HepG2 (cell line): Measurements from ENCODE around the gene CDK2AP2. TPM values are rescaled to one million over a fixed set of nuclear protein-coding genes. Genes with fewer than 3 reads are reported as not detected.

Experiments
- ATAD3A ChIP-seq: sonication (generic); formaldehyde crosslinking; IDR thresholded peaks from 2 replicates; pipeline ENCODE4 v1.4.0; 2020; ENCODE audit warnings: missing genetic modification reagents
- ATF5 ChIP-seq: sonication (generic); formaldehyde crosslinking; IDR thresholded peaks from 2 replicates; pipeline ENCODE4 v1.4.0; 2020; ENCODE audit warnings: mild to moderate bottlenecking, low read depth, missing genetic modification reagents
- CENPX ChIP-seq: sonication (generic); formaldehyde crosslinking; IDR thresholded peaks from 2 replicates; pipeline ENCODE4 v1.9.0; 2021; ENCODE audit warnings: mild to moderate bottlenecking, missing genetic modification reagents, moderate library complexity
- E2F5 ChIP-seq: sonication (generic); formaldehyde crosslinking; conservative IDR thresholded peaks from 2 replicates; pipeline ENCODE4 v1.4.0; 2020; ENCODE audit warnings: missing genetic modification reagents
- EHMT2 ChIP-seq: fragments of 200-600 bp; sonication (generic); IDR thresholded peaks from 2 replicates; pipeline ENCODE4 v1.7.0; 2017; ENCODE audit warnings: antibody characterized with exemption, low read depth, low read length, borderline replicate concordance
- IKZF5 ChIP-seq: IDR thresholded peaks from 2 replicates; pipeline ENCODE4 v1.6.1; 2018; ENCODE audit warnings: missing genetic modification reagents, mild to moderate bottlenecking, missing compliant biosample characterization
- MEF2D ChIP-seq: sonication (generic); formaldehyde crosslinking; IDR thresholded peaks from 2 replicates; pipeline ENCODE4 v1.5.1; 2020; ENCODE audit warnings: mild to moderate bottlenecking, missing genetic modification reagents
- NR3C1 ChIP-seq: sonication (generic); formaldehyde crosslinking; IDR thresholded peaks from 2 replicates; pipeline ENCODE4 v1.4.0; 2020; ENCODE audit warnings: missing genetic modification reagents
- RCOR2 ChIP-seq: IDR thresholded peaks from 2 replicates; pipeline ENCODE4 v1.6.1; 2016; ENCODE audit warnings: missing biosample characterization, missing genetic modification reagents
- SIN3A ChIP-seq: IDR thresholded peaks from 2 replicates; pipeline ENCODE4 v1.6.1; 2011; ENCODE audit warnings: low read depth, mild to moderate bottlenecking, control low read depth, low read length, borderline replicate concordance
- SMC3 ChIP-seq: IDR thresholded peaks from 2 replicates; pipeline ENCODE4 v1.6.1; 2011; ENCODE audit warnings: low read length, improper control_type of control experiment
- SP4 ChIP-seq: sonication (generic); formaldehyde crosslinking; IDR thresholded peaks from 2 replicates; pipeline ENCODE4 v1.8.1; 2023; ENCODE audit warnings: mild to moderate bottlenecking, missing genetic modification reagents
- TFDP2 ChIP-seq: sonication (generic); formaldehyde crosslinking; IDR thresholded peaks from 2 replicates; pipeline ENCODE4 v1.4.0; 2020; ENCODE audit warnings: missing genetic modification reagents
- TFE3 ChIP-seq: IDR thresholded peaks from 2 replicates; pipeline ENCODE4 v1.6.1; 2016
- ZMYM4 ChIP-seq: sonication (generic); formaldehyde crosslinking; IDR thresholded peaks from 2 replicates; pipeline ENCODE4 v1.8.1; 2023; ENCODE audit warnings: mild to moderate bottlenecking, missing genetic modification reagents
- ZNF30 ChIP-seq: sonication (generic); formaldehyde crosslinking; IDR thresholded peaks from 2 replicates; pipeline ENCODE4 v1.5.0; 2020; ENCODE audit warnings: mild to moderate bottlenecking, missing genetic modification reagents
- ZNF354B ChIP-seq: sonication (generic); formaldehyde crosslinking; IDR thresholded peaks from 2 replicates; pipeline ENCODE4 v1.8.0; 2022; ENCODE audit warnings: mild to moderate bottlenecking, missing genetic modification reagents
- ZNF512B ChIP-seq: sonication (generic); formaldehyde crosslinking; IDR thresholded peaks from 2 replicates; pipeline ENCODE4 v1.5.1; 2020; ENCODE audit warnings: missing genetic modification reagents, mild to moderate bottlenecking, borderline replicate concordance
- ZNF564 ChIP-seq: sonication (generic); formaldehyde crosslinking; IDR thresholded peaks from 2 replicates; pipeline ENCODE4 v1.8.1; 2023; ENCODE audit warnings: mild to moderate bottlenecking, missing genetic modification reagents
- ZNF678 ChIP-seq: sonication (generic); formaldehyde crosslinking; IDR thresholded peaks from 2 replicates; pipeline ENCODE4 v1.4.0; 2020; ENCODE audit warnings: mild to moderate bottlenecking, missing genetic modification reagents
- ZSCAN31 ChIP-seq: sonication (generic); formaldehyde crosslinking; IDR thresholded peaks from 2 replicates; pipeline ENCODE4 v1.5.0; 2020; ENCODE audit warnings: low read depth, mild to moderate bottlenecking, missing genetic modification reagents
- polyA plus RNA-seq, 8 experiments: library from polyadenylated mRNA; depleted of rRNA in 3 of 8; stranded (reverse) in 7 of 8; unstranded in 1 of 8; fragments of >200 nt; fragmentation: Illumina TruSeq in 4 of 8; extraction: Trizol in 4 of 8; gene quantifications; 2 replicates each; pipeline versions ENCODE4 v1.2.1 to v1.2.3, GENCODE V29; 2011 to 2016; ENCODE audit warnings: low read depth in 4 of 8, missing spikeins in 1 of 8, mixed read lengths in 1 of 8; ENCODE audit not compliant: insufficient read depth in 1 of 8
- total RNA-seq, 5 experiments: library from RNA; depleted of rRNA; stranded (reverse); fragments of >200 nt; fragmentation: Illumina TruSeq; extraction: Trizol; gene quantifications; 2 replicates each; pipeline ENCODE4 v1.2.3, GENCODE V29; 2016; ENCODE audit warnings: low read depth in 1 of 5

The CDK2AP2 gene
- total and polyA plus RNA-seq, 2 of the 13 experiments (the other 11 are each of a cell fraction or from before 2014, with no cell fraction given) = 15.0 to 23.2 TPM

- TF ChIP-seq IKZF5 (CRISPR knock-in tag) (peak; percentile 97), SIN3A (peak; percentile 9; the same call in 1 of the 2 replicates), SP4 (peak; percentile 96), ZMYM4 (CRISPR knock-in tag) (peak; percentile 82), ZNF354B (CRISPR knock-in tag) (peak; percentile 98), TFE3 (CRISPR knock-in tag) (peak; percentile 84), CENPX (no peak), ATF5 (peak; percentile 95), TFDP2 (peak; percentile 99), MEF2D (CRISPR knock-in tag) (peak; percentile 97), SMC3 (no peak), RCOR2 (CRISPR knock-in tag) (peak; percentile 68; the same call in 1 of the 2 replicates), EHMT2 (peak; percentile 38; the same call in 1 of the 2 replicates), NR3C1 (CRISPR knock-in tag) (no peak), ZNF512B (CRISPR knock-in tag) (no peak), E2F5 (peak; percentile 68), ZNF30 (CRISPR knock-in tag) (peak; percentile 92), ZNF564 (CRISPR knock-in tag) (peak; percentile 94), ZNF678 (CRISPR knock-in tag) (peak; percentile 97; the same call in 1 of the 2 replicates), ZSCAN31 (peak; percentile 96), ATAD3A (CRISPR knock-in tag) (peak; percentile 73; the same call in 1 of the 2 replicates)
Observed at GRCh38 chr11:67482827-67483798, 24.8 kb downstream of the CDK2AP2 start, which contains the start of gene AIP (continued).
